HuH-7.5 (cell line): ENCODE data around the gene FOXO1.
"Not testable (repeated sequence)": the region's sequence is repeated elsewhere in the genome, so short reads cannot be mapped to it uniquely, and the experiment has no call there.

Source experiments
- DNase-seq: peaks from one replicate; pipeline ENCODE4 v3.0.0; 2011; ENCODE audit warnings: low spot score

Gene FOXO1

GRCh38 chr13:40666045-40666932 lies at the start of gene FOXO1:
TSS of gene FOXO1 (minus strand) at chr13:40666641. CDS start at chr13:40666212, 429 bp downstream.
- peak; percentile 97 for DNase-seq

DNA sequence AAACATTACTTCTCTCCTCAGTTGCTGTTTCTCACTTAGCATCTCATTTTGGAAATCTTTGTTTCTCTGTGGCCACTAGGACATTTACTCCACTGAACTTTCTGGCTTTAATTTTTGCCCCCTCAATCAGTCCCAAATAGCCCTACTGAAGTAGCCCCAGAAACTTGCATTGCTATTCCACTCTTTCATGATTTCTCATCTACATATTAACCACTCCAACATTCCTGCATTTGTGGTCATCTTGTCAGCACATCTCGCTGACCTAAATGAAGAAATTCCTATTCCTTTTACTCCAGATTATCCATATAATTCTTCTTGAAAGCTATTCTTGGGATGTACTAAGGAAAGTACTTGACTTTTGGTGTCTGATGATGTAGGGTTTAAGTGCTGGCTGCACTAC lies 48.0 kb upstream of the FOXO1 start:
- not testable (repeated sequence) for DNase-seq

- no peak for DNase-seq
Measured at GRCh38 chr13:40706439-40706838, 40.0 kb upstream of the FOXO1 start.

DNA sequence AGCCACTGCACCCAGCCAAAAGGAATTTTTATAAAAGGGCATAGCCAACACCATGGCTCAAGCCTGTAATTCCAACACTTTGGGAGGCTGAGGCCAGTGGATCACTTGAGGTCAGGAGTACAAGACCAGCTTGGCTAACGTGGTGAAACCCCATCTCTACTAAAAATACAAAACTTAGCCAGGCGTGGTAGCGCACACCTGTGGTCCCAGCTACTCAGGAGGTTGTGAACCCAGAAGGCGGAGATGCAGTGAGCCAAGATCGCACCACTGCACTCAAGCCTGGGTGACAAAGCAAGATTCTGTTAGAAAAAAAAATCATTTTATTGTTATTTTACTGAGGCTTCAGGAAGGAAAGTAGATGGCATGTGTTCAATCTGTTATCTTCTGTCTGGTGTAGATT lies 31.3 kb upstream of the FOXO1 start:
- no peak for DNase-seq

GRCh38 chr13:40694426-40694825 lies 28.0 kb upstream of the FOXO1 start:
- DNase-seq, result no peak

DNA sequence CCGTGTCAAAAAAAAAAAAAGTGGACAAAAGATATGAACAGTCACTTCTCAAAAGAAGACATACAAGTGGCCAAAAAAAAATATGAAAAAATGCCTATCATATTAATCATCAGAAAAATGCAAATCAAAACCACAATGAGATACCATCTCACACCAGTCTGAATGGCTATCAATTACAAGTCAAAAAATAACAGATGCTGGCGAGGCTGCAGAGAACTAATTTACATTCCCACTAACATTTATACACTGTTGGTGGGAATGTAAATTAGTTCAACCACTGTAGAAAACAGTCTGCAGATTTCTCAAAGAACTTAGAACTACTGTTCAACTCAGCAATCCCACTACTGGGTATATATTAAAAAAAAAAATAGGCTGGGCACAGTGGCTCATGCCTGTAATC lies 26.5 kb upstream of the FOXO1 start:
- DNase-seq, result no peak

DNA sequence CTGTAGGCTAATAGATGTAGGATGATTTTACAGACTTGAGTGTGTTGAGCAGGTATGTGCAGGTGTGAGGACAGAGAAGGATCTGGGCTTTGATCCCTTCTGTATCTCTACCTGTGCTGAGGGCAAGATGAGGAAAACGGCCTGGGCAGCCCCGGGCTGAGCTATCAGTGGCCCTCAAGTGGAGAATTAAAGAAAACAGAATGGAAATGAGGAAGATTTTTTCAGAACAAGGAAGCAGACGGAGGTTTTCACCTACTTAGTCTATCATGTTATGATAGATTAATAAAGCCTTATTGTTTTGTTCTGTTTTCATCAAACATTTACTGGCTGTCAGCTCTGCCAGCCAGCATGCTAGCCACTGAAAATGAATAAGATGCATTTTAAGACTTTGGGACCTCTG lies 22.3 kb upstream of the FOXO1 start:
- no peak for DNase-seq

- DNase-seq, result no peak
Measured at GRCh38 chr13:40682449-40683240, 16.2 kb upstream of the FOXO1 start.

DNA sequence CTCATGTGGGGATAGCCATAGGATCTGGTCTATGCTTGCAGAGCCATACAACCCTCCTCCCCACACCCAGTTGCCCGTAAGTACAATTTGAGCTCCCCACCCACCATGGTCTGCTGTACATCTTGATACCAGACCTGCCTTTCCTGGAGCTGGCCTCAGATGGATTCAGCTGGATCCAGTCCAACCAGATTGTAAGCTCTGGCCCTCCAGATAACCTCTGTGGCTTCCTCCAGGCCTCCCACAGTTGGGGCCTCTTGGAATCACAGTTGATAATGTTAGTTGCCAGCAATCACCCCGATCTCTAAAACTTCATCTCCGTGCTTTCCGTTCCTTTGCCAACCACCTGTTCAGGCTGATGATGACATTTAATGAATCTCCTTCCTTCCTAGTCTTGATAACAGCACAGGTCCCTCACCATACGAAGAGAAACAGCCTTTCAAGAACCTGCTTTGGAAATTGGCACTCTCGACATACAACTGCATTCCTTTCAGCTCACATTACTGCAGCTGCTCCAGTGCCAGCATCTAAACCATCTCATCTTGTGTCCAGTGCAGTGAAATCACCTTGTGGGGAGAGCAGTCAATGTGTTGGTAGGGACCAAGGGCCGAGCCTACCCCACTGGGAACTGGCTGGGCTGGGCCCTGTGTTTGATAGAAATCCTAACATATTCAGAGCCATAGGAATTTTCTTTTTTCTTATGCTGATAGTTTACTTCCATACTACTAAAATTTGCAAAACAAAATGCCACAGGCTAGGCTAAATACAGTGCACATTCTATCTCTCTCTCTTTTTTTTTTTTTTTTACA lies 15.1 kb upstream of the FOXO1 start:
- DNase-seq, result no peak

GRCh38 chr13:40680659-40681323 lies 14.3 kb upstream of the FOXO1 start:
- no peak for DNase-seq

DNA sequence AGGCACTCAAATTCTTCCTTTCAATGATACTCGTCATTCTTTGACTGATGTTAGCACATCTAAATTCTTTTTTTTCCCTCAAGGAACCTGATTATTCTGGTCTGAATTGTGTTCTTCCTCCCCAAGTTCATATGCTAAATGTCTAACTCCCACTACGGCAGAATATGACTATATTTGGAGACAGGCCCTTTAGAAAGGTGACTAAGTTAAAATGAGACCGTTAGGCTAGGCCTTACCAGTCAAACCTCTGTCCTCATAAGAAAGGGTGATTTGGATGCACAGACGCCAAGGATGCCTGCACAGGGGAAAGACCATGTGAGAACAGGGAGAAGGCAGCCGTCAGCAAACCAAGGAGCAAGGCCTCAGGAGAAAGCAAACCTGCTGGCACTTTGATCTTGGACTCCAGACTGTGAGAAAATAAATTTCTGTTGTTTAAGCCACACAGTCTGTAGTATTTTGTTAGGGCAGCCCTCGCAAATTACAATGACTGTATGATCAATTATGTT lies 13.1 kb upstream of the FOXO1 start:
- no peak for DNase-seq

- DNase-seq, result no peak
Measured at GRCh38 chr13:40677064-40677463, 10.6 kb upstream of the FOXO1 start.

DNA sequence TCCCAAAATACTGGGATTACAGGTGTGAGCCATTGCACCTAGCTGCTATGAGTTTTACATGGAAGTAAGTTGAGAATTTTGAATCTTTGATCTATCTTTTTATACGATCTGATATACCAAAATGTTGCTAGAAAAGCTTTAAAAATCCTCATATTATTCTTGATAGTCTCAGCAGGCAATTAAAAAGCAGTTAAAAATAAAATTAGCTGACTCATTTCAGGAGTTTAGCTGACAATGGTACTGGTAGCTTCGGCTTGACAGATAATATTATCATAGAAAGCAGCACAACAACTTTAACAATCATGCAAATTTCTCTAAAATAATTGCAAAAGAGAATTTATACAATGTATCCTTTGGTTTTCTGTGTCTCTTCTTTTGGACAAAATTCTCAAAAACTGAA lies 9.6 kb upstream of the FOXO1 start:
- DNase-seq, result no peak

GRCh38 chr13:40673414-40673813 lies 7.0 kb upstream of the FOXO1 start:
- no peak for DNase-seq

GRCh38 chr13:40672765-40673397 lies 6.4 kb upstream of the FOXO1 start:
- no peak for DNase-seq

- peak; percentile 29 for DNase-seq
Measured at GRCh38 chr13:40671956-40672764, 5.7 kb upstream of the FOXO1 start.

GRCh38 chr13:40670307-40670706 lies 3.9 kb upstream of the FOXO1 start:
- DNase-seq, result no peak

DNA sequence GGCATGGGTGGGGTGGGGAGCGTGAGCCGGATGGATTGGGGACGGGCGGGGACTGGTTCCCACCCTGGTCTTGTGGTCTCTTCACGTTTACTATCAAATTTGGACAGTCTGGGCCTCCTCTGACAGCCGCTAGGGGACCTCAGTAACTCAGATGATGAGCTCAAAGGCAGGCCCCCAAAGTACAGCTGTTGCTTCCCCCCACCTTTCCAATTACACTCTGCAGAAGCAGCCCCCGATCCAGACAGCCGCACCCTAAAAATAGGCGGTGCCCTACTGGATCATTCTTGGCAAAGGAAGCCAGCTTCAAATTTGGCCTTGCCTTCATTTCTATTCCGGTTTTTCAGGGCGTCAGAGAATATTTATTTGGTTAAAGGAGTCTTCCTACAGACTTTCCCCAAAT lies 1.9 kb upstream of the FOXO1 start:
- peak; percentile 26 for DNase-seq

- no peak for DNase-seq
Measured at GRCh38 chr13:40667622-40667978, 1.2 kb upstream of the FOXO1 start.

- DNase-seq, result peak; percentile 81
Measured at GRCh38 chr13:40666933-40667621, 636 bp upstream of the FOXO1 start.
